Hippocampal formation (tissue), 2 donors: ENCODE measurements around the gene SFT2D3.

Experiments used
- DNase-seq, 2 donors: peaks; one replicate each; lab custom pipeline; 2025; lab: John Stamatoyannopoulos, UW

The SFT2D3 gene

DNA sequence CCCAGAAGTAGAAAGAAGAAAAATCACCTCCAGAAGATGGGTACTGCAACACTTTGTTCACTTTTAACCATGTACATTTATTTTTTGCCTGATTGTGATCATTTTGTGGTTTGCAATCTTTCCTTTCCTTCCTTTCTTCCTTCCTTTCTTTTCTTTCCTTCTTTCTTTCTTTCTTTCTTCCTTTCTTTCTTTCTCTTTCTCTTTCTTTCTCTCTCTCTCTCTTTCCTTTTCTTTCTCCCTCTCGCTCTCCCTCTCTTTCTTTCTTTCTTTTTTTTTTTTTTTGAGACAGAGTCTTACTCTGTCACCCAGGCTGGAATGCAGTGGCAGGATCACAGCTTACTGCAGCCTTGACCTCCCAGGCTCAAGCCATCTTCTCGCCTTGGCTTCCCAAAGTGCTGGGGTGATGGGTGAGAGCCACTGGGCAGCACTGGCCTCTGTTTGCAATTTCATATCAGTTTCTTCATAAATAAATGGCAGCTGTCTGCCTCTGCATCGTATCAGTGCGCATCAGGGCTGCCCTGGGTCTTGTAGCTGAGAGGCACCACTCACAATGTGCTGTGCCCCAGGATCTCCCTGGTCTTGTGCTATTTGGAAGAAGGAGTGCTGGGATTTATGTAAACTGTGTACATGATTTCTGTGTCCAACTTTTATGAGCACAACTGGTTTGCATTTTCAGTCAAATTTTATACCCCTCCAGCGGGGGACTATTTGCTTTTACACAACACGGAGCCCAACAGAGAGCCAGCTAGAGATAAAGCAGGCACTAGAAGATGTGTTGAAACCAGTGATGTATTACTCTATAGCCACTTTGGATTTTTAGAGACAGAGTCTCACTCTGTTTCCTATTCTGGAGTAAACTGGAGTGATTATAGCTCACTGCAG lies 19.1 kb upstream of the SFT2D3 start:
- DNase-seq, result no peak

GRCh38 chr2:127683056-127683455 lies 18.2 kb upstream of the SFT2D3 start:
- no peak for DNase-seq

GRCh38 chr2:127683757-127684156 lies 17.5 kb upstream of the SFT2D3 start:
- DNase-seq, result no peak

DNA sequence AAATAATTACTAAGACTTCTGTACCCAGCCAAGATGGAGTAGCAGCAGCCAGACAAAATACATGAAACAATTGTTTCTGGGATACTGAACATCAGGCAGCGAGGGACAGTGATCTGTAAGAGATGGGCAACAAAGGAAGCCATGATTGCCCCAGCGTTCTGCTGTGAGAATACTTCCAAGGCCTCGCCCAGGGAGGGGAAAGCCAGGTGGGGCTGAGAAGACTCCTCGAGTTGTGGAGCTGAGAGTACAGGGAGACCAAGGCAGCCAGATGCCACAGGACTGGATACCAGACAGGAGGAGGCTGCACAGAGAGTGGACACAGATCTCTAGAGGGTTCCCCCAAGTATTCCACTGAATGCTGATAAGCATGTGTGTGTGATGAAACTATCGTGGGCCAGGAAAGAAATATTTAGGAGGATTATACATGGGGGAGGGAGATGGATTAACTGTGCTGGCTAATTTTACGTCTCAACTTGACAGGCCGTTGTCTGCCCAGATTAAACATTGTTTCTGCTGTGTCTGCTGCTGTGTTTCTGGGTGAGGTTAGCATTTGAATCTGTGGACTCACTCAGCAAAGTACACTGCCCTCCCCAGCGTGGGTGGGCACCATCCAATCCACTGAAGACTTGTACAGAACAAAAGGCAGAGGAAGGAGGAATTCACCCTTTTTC lies 15.8 kb upstream of the SFT2D3 start:
- DNase-seq, result no peak

DNA sequence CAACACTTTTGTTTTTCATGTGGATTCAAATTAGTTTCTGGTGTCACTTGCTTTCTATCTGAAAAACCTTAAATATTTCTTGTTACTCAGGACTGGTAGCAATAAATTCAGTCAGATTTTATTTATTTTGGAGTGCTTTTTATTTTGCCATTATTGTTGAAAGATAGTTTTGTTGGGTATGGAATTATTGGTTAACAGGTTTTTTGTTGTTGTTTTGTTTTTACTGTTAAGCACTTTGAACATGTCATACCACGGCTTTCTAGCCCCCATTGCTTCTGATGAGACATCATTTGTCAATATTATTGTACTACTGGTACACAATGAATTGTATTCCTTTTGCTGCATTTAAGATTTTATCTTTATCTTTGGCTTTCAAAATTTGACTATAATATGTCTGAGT lies 12.9 kb upstream of the SFT2D3 start:
- DNase-seq, result no peak

DNA sequence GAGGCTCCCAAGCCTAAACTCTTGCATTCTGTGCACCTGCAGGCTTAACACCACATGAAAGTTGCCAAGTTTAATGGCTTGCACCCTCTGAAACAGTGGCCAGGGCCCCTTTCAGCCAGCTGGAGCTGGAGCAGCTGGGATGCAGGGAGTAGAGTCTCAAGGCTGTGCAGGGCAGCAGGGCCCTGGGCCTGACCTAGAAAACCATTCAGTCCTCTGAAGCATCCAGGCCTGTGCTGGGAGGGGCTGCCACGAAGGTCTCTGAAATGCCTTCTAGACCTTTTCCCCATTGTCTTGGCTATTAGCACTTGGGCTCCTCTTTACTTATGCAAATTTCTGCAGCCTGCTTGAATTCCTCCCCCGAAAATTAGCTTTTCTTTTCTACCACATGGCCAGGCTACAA lies 10.6 kb upstream of the SFT2D3 start:
- DNase-seq, result no peak

GRCh38 chr2:127694986-127695385 lies 6.3 kb upstream of the SFT2D3 start:
- no peak for DNase-seq

GRCh38 chr2:127695491-127696472 lies 5.5 kb upstream of the SFT2D3 start:
- peak in 1 of 2 donors; percentile 46 for DNase-seq

DNA sequence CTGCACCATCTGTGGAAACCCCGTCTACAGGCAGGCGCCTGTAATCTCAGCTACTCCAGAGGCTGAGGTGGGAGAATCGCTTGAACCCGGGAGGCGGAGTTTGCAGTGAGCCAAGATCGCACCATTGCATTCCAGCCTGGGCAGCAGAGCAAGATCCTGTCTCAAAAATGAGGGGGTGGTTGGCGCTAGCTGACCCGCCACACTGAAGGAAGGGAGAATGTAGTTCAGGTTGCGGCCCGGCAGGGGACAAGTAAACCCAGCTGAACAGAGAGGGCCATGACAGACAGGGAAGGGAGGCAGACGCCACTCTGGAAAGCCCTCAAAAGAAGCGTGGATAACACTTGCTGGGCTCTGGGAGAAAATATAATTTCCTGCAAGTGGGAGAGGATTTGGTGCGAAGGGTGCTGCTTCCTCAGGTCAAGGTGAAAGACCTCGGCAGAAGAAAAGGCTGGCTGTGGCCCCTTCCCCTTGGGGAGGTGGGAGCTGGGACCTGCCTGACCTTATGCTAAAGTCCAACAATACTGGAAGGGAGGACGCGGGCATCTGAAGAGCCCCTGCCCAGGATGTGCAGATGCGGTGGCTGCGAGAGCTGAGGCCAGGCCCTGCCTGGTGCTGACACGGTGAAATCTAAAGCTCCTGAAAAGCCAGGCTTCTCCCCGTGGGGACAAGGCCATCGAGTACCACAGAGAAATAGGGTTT lies 3.7 kb upstream of the SFT2D3 start:
- no peak for DNase-seq

DNA sequence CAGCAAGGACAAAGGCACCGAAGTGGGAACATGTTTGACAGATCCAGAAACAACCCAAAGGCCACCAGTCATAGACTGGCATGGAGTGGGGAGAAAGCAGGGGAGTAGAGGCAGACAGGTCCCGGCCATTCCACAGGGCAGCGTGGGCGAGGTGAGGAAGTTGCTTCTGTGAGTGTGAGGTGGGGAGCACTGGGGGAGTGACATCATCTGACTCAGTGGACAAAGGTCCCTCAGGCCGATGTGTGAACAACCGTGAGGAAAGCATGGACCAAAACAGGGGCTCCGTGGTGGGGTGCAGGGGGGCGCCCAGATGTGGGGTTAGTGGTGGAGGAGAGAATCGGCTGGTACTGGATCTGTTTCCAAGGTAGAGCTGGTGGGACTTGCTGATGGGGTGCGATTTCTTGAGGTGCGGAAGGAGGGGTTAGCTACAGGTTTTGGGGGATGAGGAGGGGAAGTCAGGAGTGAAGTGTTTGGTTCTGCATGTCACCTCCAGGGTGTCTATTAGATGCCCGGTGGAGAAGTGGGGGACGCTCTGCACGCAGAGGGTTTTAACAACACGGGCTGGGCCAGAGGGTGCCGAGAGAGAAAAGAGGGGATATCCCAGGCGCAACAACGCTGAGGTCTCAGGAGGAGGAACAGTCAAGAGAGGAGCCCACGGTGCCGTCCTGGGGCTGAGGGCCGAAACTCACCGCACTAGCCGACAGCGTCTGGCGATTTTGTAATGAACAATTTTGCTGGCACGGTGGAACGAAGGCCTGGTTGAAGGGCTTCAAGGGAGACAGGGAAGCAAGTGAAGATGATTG lies 2.5 kb upstream of the SFT2D3 start:
- no peak for DNase-seq

GRCh38 chr2:127700527-127701192 lies 637 bp upstream of the SFT2D3 start:
- peak in 1 of 2 donors; percentile 6 for DNase-seq

DNA sequence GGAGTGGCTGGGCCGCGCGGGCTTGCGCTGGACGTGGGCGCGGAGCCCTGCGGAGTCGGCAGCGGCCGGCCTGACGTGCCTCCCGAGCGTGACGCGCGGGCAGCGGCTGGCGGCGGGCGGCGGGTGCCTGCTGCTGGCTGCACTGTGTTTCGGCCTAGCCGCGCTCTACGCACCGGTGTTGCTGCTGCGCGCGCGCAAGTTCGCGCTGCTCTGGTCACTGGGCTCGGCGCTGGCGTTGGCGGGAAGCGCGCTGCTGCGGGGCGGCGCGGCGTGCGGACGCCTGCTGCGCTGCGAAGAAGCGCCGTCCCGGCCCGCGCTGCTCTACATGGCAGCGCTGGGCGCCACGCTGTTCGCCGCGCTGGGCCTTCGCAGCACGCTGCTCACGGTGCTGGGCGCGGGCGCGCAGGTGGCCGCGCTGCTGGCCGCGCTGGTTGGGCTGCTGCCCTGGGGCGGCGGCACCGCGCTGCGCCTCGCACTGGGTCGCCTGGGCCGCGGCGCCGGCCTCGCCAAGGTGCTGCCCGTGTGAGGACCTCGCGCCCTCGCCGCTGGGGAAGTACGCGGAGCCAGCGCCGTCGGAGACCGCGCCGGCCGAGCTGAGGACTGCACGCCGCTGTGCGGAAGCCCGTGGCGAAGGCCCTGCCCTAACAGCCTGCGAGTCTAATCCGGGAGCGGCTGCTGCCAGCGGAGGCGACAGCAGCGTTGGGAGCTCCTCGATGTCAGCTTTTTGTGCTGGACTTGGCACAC lies 526 bp downstream of the SFT2D3 start:
- DNase-seq, result peak; percentile 33 to 55

- no peak for DNase-seq
Observed at GRCh38 chr2:127702395-127703009, 1.2 kb downstream of the SFT2D3 start.

- no peak for DNase-seq
Observed at GRCh38 chr2:127703282-127703681, 2.0 kb downstream of the SFT2D3 start.

GRCh38 chr2:127704641-127705390 lies 3.5 kb downstream of the SFT2D3 start:
- DNase-seq, result no peak

- no peak for DNase-seq
Observed at GRCh38 chr2:127705391-127706065, 4.2 kb downstream of the SFT2D3 start.

DNA sequence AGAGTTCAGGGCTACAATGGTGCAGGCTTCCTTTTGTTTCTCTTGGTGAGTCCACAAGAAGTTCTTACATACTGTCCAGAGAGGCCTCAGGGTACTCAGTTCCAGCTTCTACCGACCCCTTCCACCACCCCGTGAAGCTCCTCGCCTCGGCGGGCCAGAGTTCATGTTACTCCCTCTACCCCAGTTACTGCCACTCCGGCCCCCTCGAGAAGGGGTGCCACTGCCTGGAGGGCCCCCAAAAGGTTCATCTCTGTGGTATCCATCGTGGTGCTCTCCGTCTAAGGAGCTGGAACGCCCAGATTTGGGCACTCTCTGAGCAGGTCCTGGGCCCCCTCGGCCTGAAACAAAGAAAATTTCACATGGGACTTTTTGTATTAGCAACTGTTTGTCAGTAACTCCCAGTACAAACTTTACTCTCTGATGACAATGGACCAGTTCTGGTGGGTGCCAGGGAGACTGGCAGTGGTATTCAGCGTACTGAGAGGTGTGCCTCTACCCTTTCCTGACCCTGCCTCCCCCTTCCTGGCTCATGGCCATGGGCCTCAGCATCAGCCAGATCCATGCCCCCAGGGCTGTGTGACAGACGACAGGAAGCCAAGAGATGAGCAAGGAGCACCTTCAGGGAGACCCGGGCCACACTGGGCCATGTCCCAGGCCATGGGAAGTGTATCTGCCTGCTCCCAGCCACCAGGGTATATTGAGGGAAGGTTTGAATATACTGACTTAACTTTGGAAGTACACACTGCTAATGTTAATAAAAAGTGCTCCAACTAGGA lies 5.1 kb downstream of the SFT2D3 start:
- no peak for DNase-seq
